NCI-H1092 treated with DMSO at 0.1 percent for 48 hours (cell line): ENCODE measurements around the gene EFCAB10.
"Not testable (repeated sequence)": the region's sequence is repeated elsewhere in the genome, so short reads cannot be mapped to it uniquely, and the experiment has no call there.

Source experiments
- DNase-seq: peaks from one replicate; lab custom pipeline; 2025; lab: John Stamatoyannopoulos, UW

EFCAB10 gene

DNA sequence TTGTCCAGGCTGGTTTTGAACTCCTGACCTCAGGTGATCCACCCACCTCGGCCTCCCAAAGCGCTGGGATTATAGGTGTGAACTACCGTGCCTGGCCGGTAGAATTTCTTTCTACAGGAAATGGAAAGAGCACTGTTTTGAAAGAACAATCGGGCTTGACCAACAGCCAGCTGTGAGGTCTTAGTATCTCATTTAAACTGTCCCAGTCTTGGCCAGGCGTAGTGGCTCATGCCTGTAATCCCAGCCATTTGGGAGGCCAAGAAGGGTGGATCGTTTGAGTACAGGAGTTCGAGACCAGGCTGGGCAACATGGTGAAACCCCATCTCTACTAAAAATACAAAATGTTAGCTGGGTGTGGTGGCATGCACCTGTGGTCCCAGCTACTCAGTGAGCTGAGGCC is 17.8 kb upstream of the EFCAB10 start:
- DNase-seq: not testable (repeated sequence)

- no peak for DNase-seq
Measured at GRCh38 chr7:105596866-105597265, 15.6 kb upstream of the EFCAB10 start.

DNA sequence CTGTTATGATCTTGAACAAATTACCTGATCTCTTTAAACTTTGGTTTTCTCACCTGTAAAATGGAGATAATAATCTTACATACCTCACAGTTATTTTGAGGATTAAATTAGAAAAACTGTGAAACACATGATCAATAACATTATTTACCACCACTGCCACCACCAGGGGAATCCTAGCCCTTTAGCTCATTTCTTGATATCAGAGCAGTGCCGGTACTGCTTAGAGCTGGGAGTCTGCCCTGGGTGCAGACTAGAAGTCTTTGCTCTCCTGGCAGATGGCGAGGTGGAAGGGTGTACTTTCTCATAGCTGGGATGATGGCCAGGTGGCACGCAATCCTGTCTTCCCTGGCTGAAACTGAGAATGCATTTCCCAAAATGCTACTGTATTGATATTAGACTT is 12.7 kb upstream of the EFCAB10 start:
- DNase-seq: peak; percentile 75

GRCh38 chr7:105591522-105591921 is 10.2 kb upstream of the EFCAB10 start:
- no peak for DNase-seq

- no peak for DNase-seq
Measured at GRCh38 chr7:105590793-105591192, 9.5 kb upstream of the EFCAB10 start.

GRCh38 chr7:105589356-105590077 is 8.2 kb upstream of the EFCAB10 start:
- peak; percentile 78 for DNase-seq

DNA sequence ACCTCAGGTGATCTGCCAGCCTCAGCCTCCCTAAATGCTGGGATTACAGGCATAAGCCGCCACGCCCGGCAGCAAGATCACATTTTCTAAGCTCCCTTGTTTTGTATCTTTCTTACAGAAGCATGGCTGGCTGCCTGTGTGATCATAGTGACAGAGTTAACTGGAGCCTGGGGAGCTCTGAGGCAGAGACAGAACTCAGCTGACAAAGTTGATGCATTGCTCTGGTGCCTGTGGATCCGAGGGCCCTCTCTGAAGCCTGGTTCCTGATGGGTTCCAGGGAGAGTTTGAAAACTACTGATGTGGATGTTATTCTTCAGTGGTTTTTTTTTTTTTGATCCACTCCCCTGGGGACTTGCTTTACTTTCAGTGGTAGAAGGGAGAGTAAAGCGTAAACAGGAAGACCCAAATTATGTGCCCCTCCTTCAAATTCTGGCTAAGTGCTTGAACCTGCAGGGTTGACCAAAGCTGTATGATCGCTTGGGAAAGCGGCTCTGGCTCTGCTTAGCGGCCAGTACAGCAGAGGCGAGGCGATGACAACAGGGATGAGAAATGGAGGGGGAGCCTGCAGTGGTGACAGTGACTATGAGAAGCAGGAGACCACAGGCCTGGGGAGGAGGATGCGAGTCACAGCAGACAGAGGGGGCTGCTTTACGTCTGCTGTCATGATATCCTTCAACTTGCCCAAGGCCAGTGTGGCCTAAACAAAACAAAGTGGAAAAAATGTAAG is 6.8 kb upstream of the EFCAB10 start:
- no peak for DNase-seq

GRCh38 chr7:105585850-105586500 is 4.7 kb upstream of the EFCAB10 start:
- DNase-seq: no peak

- DNase-seq: no peak
Measured at GRCh38 chr7:105584165-105584564, 2.9 kb upstream of the EFCAB10 start.

GRCh38 chr7:105583061-105583460 is 1.8 kb upstream of the EFCAB10 start:
- DNase-seq: no peak

DNA sequence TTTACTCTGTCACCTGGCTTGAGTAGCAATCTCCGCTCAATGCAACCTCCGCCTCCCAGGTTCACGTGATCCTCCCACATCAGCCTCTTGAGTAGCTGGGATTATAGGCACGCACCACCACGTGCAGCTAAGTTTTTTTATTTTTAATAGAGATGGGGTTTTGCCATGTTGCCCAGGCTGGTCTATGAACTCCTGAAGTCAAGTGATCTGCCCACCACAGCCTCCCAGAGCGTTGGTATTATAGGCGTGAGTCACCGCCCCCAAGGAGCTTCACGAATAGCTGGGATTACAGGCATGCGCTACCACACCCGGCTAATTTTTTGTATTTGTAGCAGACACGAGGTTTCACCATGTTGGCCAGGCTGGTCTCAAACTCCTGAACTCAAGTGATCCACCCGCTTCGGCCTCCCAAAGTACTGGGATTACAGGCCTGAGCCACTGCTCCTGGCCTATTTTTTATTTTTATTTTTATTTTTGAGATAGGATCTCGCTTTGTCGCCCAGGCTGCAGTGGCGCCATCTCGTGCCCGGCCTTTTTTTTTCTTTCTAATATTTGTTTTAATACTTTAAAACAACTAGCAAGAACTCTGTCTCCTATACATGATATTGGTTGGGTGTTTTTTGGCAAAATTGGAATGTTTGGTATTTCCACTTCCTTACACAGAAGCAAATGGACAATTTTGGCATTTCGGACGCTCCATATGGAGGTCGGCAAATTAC is 1.1 kb downstream of the EFCAB10 start:
- DNase-seq: no peak

GRCh38 chr7:105578496-105578895 is 2.8 kb downstream of the EFCAB10 start:
- DNase-seq: no peak

GRCh38 chr7:105577251-105577650 is 4.0 kb downstream of the EFCAB10 start:
- no peak for DNase-seq

- no peak for DNase-seq
Measured at GRCh38 chr7:105571891-105572290, 9.4 kb downstream of the EFCAB10 start.

GRCh38 chr7:105567821-105568220 is 13.5 kb downstream of the EFCAB10 start:
- DNase-seq: no peak

- no peak for DNase-seq
Measured at GRCh38 chr7:105567024-105567423, 14.3 kb downstream of the EFCAB10 start.

DNA sequence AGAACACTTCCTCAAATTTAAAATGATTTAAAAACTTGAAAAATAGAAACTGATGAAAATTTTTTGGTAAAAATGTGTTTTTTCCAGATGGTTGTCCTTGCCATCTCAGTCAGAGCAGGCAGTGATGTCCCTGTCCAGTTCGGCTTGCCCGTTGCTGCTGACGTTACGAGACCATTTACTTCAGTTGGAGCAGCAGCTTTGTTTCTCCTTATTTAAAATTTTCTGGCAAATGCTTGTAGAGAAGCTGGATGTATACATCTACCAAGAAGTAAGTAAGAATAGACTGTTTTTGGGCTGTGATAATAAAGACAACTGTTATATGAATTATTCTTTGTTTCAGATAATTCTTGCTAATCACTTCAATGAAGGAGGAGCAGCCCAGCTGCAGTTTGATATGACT is 16.1 kb downstream of the EFCAB10 start:
- DNase-seq: no peak

- DNase-seq: no peak
Measured at GRCh38 chr7:105559926-105560325, 21.4 kb downstream of the EFCAB10 start.

- DNase-seq: no peak
Measured at GRCh38 chr7:105538339-105538738, 43.0 kb downstream of the EFCAB10 start.

GRCh38 chr7:105532709-105533460 is 48.4 kb downstream of the EFCAB10 start:
- DNase-seq: no peak

DNA sequence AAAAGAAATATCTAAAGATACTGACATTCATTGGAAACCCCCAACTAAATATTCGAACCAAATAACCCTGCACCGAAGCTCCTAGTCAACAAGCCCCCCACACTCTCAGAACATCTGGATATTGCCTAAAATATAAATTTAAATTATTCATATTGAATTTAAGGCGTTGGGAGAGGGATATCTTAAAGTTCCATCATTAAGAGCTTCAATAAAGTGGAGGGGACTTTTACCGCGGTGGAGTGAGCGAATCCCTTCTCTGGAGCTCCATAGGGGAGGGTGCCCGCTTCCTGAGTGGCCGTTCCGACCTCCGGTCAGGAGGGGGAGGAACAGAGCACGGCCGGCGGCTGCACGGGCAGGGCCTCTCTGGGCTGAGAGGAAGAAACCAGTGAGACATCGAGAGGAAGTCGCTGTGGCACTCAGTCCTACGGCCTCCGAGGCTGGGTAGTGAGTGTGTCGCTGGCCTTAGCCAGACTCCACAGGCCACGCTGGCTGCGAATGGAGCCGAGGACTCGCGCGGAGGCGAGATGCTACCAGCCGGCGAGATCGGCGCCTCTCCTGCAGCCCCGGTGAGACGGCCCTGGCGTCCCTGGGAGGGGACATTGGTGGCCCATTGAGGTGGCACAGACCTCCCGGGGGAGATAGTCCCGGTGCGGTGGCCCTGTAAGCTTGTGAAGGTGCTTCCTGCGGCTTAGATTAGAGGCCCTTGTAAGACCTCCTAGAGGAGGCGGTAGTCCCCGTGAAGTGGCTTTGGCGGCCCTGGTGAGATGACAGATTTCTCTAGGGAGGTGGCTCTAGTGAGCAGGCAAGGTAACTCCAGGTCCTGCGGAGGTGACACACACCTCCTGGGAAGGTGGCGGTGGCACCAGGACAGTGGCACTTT is 49.3 kb downstream of the EFCAB10 start, which contains the start of gene RINT1:
Gene RINT1, plus strand, starts transcription at position 410 of the 880 bp plus-strand sequence. Its CDS starts 115 bp downstream, at position 525.
- DNase-seq: peak; percentile 95
